Measurements from ENCODE around the gene JAG2.

The JAG2 gene

GRCh38 chr14:105138551-105139111, 29.9 kb downstream of the JAG2 start:
- DNase-seq (ENCODE audit: low spot score), result no peak

- DNase-seq (ENCODE audit: low spot score), result no peak
Observed at GRCh38 chr14:105138021-105138541, 30.5 kb downstream of the JAG2 start.

GRCh38 chr14:105137481-105138020, 31.0 kb downstream of the JAG2 start:
- DNase-seq (ENCODE audit: low spot score), result no peak

DNA sequence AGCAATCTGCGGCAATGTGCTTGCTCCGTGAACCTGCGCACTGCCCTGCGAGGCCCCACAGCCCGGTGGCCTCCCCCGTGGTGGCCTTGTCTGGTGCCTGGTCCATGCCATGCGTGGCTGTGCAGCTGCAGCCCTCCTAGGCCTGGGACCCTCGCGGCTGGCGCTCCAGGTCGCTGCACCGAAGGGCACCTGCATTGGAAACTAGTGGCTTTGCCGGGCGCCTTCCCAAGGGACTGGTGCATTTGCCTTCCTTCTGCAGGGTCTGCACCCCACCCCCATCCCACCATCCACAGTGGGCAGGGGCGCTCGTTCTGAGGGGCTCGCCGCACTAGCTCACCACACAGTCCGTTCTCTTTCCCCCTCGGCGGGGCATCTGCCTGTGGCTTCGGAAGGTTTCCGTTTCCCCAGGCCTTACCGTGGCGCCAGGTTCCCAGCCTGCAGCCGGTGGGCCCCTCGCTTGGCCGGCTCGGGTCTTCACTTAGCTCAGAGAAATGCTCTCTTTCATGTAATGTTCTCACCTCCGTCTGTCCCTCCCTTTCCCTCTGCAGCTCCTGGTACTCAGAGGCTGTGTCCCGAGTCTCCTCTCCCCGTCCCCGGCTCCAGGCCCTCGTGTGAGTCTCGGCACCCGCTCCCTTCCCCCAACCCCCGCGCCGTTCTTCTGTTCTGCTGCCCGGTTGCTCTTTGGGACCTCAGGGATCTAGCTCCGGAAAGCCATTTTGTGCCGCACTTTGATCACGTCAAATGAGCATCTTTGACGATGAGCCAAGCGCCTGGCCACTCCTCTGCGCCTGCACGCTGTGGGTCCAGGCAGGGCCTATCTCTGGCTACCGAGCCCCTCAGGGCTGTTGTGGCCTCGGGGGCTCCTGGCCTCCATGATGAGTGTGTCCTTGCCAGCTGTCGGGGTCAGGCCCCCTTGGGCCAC, 31.9 kb downstream of the JAG2 start:
- DNase-seq (ENCODE audit: low spot score), result no peak

DNA sequence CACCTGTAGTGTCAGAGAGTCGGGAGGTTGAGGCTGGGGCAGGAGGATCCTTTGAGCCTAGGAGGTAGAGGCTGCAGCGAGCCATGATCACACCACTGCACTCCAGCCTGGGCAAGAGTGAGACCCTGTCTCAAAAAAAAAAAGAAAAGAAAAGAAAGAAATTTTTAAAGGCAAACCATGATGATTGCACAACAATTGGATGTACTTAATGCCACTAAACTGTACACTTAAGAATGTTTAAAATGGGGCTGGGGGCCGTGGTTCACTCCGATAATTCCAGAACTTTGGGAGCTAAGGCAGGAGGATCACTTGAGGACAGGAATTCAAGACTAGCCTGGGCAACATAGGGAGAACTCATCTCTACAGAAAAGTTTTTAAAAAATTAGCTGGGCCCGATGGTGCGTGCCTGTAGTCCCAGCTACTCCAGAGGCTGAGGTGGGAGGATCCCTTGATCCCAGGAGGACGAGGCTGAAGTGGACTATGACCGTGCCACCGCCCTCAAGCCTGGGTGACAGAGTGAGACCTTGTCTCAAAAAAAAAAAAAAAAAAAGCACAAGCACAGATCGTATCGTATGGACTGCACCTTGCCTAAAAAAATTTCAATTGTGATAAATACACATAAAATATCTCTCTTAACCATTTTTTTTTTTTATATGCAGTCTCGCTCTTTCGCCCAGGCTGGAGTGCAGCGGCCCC, 32.7 kb downstream of the JAG2 start:
- no peak for DNase-seq (ENCODE audit: low spot score)

DNA sequence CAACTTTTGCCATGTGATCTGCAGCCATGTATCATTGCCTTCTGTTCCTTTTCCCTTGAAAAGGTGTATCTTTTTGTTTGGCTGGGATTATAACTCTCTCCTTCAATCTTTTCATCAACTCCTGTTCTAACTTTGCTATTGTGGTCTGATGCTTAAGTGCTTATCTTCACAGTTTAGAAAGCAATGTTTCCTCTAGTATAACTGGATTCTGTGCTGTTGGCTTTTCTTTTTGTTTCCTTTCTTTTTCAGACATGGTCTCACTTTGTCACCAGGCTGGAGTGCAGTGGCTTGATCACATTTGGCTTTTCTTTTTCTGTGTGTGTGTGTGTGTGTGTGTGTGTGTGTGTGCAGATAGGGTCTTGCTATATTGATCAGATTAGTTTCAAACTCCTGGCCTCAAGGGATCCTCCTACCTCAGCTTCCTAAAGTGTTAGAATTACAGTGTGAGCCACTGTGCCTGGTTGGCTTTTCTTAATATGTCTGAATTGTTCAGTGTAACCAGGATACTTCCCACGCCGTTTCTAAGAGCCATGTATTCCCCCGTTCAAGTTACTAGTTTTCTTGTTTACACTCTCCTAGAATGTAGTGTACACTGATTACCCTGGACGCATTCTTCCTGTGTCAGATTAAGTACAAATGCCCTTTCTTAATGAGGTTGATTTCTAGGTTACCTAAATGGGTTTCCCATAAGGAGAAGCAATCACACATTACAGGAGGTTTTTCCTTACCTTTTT, 35.5 kb downstream of the JAG2 start:
- DNase-seq (ENCODE audit: low spot score), result no peak

- no peak for DNase-seq (ENCODE audit: low spot score)
Observed at GRCh38 chr14:105131241-105131640, 37.3 kb downstream of the JAG2 start.

- DNase-seq (ENCODE audit: low spot score), result no peak
Observed at GRCh38 chr14:105128059-105128458, 40.5 kb downstream of the JAG2 start.

- no peak for DNase-seq (ENCODE audit: low spot score)
Observed at GRCh38 chr14:105126981-105127329, 41.6 kb downstream of the JAG2 start.

DNA sequence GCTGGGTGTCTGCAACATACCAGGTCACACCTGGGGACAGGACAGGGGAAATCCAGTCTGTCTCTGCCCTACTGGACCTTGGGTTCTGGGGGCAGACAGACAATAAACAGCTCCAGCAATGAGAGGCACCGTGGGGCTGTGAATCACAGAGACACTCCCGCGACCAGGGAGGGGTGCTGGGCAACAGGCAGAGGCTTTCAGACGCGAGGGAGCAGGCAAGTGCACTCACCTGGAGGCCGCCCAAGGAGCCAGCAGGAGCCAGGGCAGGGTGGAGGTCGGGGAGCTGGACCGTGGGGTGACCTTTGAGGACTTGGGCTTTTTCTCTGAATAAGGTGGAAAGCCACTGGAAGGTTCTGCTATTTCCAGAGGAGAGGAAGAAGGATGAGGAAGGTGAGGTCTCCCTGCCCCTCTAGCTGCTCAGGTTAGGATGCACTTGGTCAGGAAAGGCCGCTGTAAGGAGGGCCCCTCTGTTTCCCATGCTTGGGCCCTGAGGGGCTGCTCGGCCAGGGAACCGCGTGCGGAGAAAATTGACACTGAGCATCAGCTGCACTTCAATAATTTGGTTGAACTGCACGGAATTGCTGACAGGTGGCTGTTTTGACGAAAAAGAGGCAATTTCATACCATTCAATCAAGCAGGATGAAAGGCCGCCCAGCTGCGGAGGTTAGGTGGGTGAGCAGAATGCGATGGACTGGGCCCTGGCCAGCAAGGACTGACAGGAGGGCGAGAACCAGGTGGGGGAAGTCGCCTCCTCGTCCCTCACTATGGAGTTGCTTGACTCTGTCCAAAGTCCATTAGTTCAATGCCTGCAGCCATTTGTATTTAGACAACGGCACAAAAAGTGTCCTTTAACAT, 42.2 kb downstream of the JAG2 start:
- DNase-seq (ENCODE audit: low spot score), result no peak

- no peak for DNase-seq (ENCODE audit: low spot score)
Observed at GRCh38 chr14:105124823-105125222, 43.8 kb downstream of the JAG2 start.

DNA sequence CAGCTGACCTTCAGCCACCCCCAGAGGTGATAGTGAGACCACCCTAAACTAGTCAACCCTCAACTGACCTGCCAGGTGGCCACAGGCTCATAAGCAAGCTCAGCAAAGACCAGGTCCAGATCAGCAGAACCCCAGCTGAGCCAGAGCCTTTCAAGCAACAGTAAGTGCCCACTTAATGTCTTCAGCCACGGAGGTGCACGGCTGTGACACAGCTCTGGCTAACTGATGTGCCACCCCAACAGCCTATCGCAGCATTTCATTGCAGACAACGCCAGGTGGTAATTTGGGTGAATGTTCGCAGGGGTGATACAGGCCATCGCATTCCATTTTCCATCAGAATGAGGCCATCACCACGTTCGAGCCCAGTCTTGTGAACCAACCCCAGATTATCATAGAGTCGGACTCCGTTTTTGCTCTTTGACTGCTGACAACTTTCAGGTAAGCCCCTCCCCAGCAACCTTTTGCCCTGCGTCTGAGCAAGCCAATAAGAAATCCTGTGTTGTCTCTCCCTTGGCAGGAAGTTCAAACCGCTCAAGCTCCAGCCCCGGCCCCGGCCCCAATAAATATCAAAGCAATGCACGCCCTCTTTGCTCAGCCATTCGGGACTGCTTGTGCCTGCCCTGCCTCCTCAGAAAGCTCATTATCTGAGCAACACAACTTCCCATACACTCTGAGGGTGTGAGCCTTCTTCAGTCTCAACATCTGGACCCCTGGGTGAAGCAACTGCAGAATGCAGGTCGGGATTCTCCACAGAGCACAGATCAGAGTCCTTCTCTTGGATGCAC, 44.4 kb downstream of the JAG2 start:
- DNase-seq (ENCODE audit: low spot score), result no peak

- no peak for DNase-seq (ENCODE audit: low spot score)
Observed at GRCh38 chr14:105123064-105123665, 45.4 kb downstream of the JAG2 start.

- DNase-seq (ENCODE audit: low spot score), result no peak
Observed at GRCh38 chr14:105120056-105120455, 48.5 kb downstream of the JAG2 start.

GRCh38 chr14:105119408-105120025, 49.1 kb downstream of the JAG2 start:
- no peak for DNase-seq (ENCODE audit: low spot score)

DNA sequence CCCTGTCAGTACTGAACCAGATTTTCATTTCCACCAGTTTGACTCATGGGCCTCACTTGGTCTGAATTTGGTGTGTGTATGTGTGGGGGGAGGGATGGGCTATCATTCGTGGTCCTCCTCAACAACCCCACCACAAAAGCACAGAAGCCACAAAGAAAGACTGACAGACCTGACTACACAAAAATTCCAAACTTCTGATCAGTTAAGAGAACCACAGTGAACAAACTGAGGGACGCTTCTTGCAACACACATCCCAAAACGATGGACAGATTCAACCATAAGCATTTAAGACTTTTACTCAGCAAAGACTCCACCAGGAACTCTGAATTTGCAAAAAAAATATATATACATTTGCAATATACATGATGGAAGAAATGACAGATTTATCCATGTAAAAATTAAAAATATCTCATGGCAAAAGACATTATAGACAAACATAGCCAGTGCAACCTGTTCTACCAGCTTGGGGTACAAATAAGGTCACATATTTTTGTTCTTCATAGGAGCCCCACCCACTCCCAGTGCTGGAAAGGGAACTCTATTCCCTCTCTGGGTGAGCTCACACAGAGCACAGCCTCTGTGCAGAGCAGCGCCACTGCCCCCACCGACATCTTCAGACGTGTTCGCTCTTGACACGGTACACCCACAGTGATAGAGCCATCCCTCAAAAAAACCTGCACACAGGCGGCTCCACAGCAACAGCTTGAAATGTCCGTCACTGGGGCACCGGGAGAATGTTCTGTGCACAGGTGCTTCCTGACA, 49.7 kb downstream of the JAG2 start:
- no peak for DNase-seq (ENCODE audit: low spot score)

GRCh38 chr14:105117710-105118385, 50.7 kb downstream of the JAG2 start:
- DNase-seq (ENCODE audit: low spot score), result no peak

GRCh38 chr14:105117257-105117646, 51.3 kb downstream of the JAG2 start:
- DNase-seq (ENCODE audit: low spot score), result no peak
